Spinal cord (tissue), 10 donors: Measurements from ENCODE around the gene RASA2. TPM values are rescaled to one million over a fixed set of nuclear protein-coding genes. Genes with fewer than 3 reads are reported as not detected.

Experiments used
- DNase-seq, 6 donors: peaks; one replicate each; pipeline versions ENCODE4 v3.0.0 to v3.0.0-alpha.2; 2013 to 2015; ENCODE audit warnings: low spot score in 6 of 6, low read depth in 4 of 6
- H3K27ac ChIP-seq: one replicate; pipeline ENCODE4 v1.5.1; 2013; ENCODE audit warnings: low read depth, low read length, control low read depth
- H3K27me3 ChIP-seq: one replicate; pipeline ENCODE4 v1.6.1; 2013; ENCODE audit warnings: low read length; ENCODE audit not compliant: control insufficient read depth, insufficient read depth
- H3K36me3 ChIP-seq: one replicate; pipeline ENCODE4 v1.6.1; 2013; ENCODE audit warnings: low read length; ENCODE audit not compliant: control insufficient read depth, insufficient read depth
- H3K4me1 ChIP-seq: one replicate; pipeline ENCODE4 v1.6.1; 2013; ENCODE audit warnings: low read length; ENCODE audit not compliant: control insufficient read depth, insufficient read depth
- H3K4me3 ChIP-seq: one replicate; pipeline ENCODE4 v1.5.1; 2013; ENCODE audit warnings: low read depth, low read length, control low read depth
- H3K9me3 ChIP-seq: one replicate; pipeline ENCODE4 v1.6.1; 2013; ENCODE audit warnings: low read length; ENCODE audit not compliant: control insufficient read depth, insufficient read depth
- WGBS: methylation state at CpG from one replicate; pipeline ENCODE4 v1.1.5; 2013; ENCODE audit warnings: missing lambda C conversion rate; ENCODE audit not compliant: insufficient coverage; 5-methylcytosine and 5-hydroxymethylcytosine counted together
- polyA plus RNA-seq, 2 donors: library from polyadenylated mRNA; unstranded; fragments of 120-200 nt; gene quantifications; one replicate each; pipeline ENCODE4 v1.2.1, GENCODE V29; 2013; ENCODE audit not compliant: insufficient read length in 2 of 2
- total RNA-seq, 2 donors: library from RNA; depleted of rRNA in 1 of 2; stranded (reverse); fragments of 120-200 nt in 1 of 2; fragments of >200 nt in 1 of 2; gene quantifications; one replicate each; pipeline versions ENCODE4 v1.2.3 to v1.2.4, GENCODE V29; 2013 to 2014
- donor health status: healthy.

Gene RASA2
- total and polyA plus RNA-seq, 4 donors, result 17.4 to 27.9 (median 19.0) TPM

DNA sequence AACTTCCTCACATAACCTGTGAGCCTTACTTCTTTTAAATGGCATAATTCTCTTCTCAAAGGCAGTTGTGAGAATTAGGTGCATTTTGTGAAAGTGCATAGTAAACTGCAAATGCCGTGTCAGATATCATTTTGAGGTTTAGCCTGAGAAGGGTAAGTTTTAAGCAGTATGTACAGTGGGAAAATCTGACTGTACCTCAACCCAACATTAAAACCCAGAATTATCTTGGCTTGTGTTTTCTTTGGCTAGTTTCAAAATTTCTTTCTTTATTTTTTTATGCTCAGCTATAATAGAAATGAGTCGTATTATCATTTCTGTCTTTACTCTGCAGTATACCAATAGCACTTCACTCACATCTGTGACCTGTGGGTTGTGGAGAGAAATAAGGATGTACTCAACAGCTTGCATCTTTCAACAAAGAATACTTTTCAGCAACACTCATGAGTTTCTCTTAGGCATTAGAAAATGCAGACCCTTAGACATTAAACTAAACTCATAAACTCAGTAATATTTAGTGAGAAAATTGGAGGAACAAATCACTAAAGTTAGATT lies 65.7 kb downstream of the RASA2 start:
- Histone ChIP-seq H3K9me3 (no peaks in the 10 kb centered on the region), H3K27ac (no peak overlapping the region), H3K36me3 (no peaks in the 10 kb centered on the region), H3K27me3 (no peaks in the 10 kb centered on the region), H3K4me3 (no peak overlapping the region), H3K4me1 (no peaks in the 10 kb centered on the region)
- WGBS, result no CpG with 5 or more reads among the region's 2 CpGs
- no peak for DNase-seq

GRCh38 chr3:141553055-141553454 lies 66.2 kb downstream of the RASA2 start:
- DNase-seq, result no peak
- Histone ChIP-seq H3K36me3 (no peaks in the 10 kb centered on the region), H3K27me3 (no peaks in the 10 kb centered on the region), H3K4me3 (no peak overlapping the region), H3K4me1 (no peaks in the 10 kb centered on the region), H3K9me3 (no peaks in the 10 kb centered on the region), H3K27ac (no peak overlapping the region)
- WGBS, result no CpG with 5 or more reads among the region's 1 CpG

DNA sequence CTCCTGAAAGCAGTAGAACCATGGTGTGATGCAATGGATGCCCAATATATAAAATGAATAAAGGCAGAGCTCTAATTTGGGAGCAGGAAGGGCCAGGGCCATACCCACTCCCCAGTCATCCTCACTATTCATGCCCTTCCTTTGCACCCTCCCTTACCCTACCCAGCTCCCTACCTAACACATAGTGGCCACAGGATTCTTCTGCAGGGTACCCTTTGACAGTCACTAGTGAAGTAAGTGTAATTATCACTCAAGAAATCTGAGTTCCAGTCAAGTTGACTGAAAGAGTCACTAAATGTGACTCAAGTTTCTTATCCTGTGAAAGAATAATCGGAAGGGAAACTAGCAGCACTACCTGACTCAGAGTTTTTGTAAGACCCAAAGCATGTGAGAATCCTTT lies 69.2 kb downstream of the RASA2 start:
- H3K27me3 ChIP-seq, result no peaks in the 10 kb centered on the region
- no peak overlapping the region for H3K27ac ChIP-seq
- no peaks in the 10 kb centered on the region for H3K4me1 ChIP-seq
- no CpG with 5 or more reads among the region's 1 CpG for WGBS
- H3K9me3 ChIP-seq, result no peaks in the 10 kb centered on the region
- no peaks in the 10 kb centered on the region for H3K36me3 ChIP-seq
- no peak overlapping the region for H3K4me3 ChIP-seq
- DNase-seq, result no peak

DNA sequence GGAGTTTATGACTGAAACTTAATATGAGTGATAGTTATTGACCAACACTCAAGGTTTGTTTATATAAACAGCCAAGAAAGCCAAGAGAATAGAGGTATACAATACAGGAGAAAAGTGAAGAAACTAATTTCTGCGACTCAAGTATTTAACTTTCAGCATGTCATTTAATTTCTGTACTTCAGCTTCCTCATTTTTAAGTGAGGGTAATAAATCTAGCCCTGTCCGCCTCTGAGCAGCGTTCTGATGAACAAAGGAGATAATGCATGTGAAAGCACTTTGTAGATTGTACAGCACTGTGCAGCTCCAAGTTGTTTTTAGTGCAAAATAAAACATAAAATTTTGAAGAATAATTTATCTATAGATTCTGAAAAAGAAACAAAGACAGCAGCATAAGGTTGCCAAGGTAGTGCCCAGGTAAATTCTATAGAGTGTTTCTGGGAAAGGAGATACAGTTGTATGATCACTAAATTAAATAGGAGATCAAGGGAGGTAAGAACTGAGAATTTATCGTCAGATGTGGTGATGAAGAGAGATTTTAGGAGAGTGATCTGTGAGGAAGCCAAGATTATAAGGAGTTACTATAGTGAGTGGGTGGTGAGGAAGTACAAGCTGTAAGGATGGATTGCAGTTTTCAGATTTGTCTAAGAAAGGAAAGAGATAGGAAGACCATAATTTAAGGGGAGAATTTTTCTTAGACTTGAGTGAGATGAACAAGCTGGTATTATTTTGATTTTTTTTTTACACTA lies 71.3 kb downstream of the RASA2 start:
- Histone ChIP-seq H3K9me3 (no peaks in the 10 kb centered on the region), H3K36me3 (no peaks in the 10 kb centered on the region), H3K4me1 (no peaks in the 10 kb centered on the region), H3K4me3 (no peak overlapping the region), H3K27ac (no peak overlapping the region), H3K27me3 (no peaks in the 10 kb centered on the region)
- DNase-seq, result peak in 1 of 6 donors; percentile 16
- 83% methylated on average over 1 of the region's 4 CpGs for WGBS

DNA sequence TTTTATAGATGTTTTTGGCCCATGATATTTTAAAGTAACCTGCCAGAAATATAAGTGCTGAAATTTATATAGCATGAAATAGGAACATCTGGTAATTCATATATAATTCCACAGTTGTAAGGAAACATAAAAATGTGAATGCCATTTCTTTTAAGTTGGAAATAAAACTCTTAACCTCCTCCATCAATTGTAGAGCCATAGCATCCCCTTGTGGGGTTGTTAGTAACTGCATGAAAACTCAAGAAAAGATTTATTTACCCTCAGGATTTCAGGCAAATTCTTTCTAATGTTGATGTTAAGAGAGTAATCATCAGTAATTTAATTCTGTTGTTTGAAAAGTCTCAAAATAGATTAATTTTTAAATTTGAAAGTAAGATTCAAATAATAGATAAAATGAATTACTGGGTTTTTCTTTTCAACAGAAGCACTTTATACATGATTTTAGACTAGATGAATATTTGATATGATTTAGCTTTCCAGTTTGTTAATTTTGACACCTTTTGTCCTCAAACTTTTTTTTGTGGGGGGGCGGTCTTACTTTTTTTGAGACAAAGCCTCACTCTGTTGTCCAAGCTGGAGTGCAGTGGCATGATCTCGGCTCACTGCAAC lies 74.7 kb downstream of the RASA2 start:
- Histone ChIP-seq H3K27ac (no peak overlapping the region), H3K36me3 (no peaks in the 10 kb centered on the region), H3K9me3 (no peaks in the 10 kb centered on the region), H3K27me3 (no peaks in the 10 kb centered on the region), H3K4me1 (no peaks in the 10 kb centered on the region), H3K4me3 (no peak overlapping the region)
- peak; percentile 41 to 86 (median 54) for DNase-seq
- 93% methylated on average over 2 of the region's 2 CpGs for WGBS

GRCh38 chr3:141564241-141564640 lies 77.4 kb downstream of the RASA2 start:
- Histone ChIP-seq H3K4me1 (no peaks in the 10 kb centered on the region), H3K9me3 (no peaks in the 10 kb centered on the region), H3K27me3 (no peaks in the 10 kb centered on the region), H3K4me3 (no peak overlapping the region), H3K27ac (no peak overlapping the region), H3K36me3 (no peaks in the 10 kb centered on the region)
- DNase-seq, result no peak
- 57% methylated on average over 1 of the region's 1 CpG for WGBS

GRCh38 chr3:141570068-141570467 lies 83.2 kb downstream of the RASA2 start:
- H3K9me3 ChIP-seq, result no peaks in the 10 kb centered on the region
- no peak for DNase-seq
- peaks cover 5% of the 10 kb centered on the region for H3K36me3 ChIP-seq
- no peaks in the 10 kb centered on the region for H3K4me1 ChIP-seq
- 97% methylated on average over 4 of the region's 6 CpGs for WGBS
- no peak overlapping the region for H3K27ac ChIP-seq
- H3K4me3 ChIP-seq, result no peak overlapping the region
- H3K27me3 ChIP-seq, result no peaks in the 10 kb centered on the region

- no peaks in the 10 kb centered on the region for H3K4me1 ChIP-seq
- DNase-seq, result peak in 3 of 6 donors; percentile 7 to 66 (median 27)
- H3K9me3 ChIP-seq, result no peaks in the 10 kb centered on the region
- peaks cover 10% of the 10 kb centered on the region for H3K36me3 ChIP-seq
- H3K27ac ChIP-seq, result no peak overlapping the region
- no peak overlapping the region for H3K4me3 ChIP-seq
- WGBS, result 80% methylated on average over 3 of the region's 13 CpGs
- no peaks in the 10 kb centered on the region for H3K27me3 ChIP-seq
Measured at GRCh38 chr3:141575879-141576743, 89.3 kb downstream of the RASA2 start.

DNA sequence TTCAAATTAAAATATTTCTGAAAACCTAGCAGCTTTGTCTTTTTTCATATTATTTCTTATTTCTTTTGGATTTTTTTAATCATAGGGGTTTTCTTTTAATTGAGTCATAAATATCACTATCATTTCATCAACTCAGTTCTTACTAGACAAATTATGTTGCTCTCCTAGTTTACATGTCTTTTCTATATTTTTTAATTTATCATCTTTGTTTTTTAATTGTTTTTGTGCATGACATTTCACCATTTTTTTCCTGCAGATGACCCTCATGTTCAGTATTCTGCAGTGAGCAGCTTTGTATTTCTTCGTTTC lies 89.9 kb downstream of the RASA2 start:
- Histone ChIP-seq H3K4me1 (no peaks in the 10 kb centered on the region), H3K9me3 (no peaks in the 10 kb centered on the region), H3K27me3 (no peaks in the 10 kb centered on the region), H3K27ac (no peak overlapping the region), H3K4me3 (no peak overlapping the region), H3K36me3 (peaks cover 10% of the 10 kb centered on the region)
- whole genome bisulfite sequencing, result no CpG with 5 or more reads among the region's 1 CpG
- DNase-seq, result no peak
